ENCODE data around the gene CWC22. TPM values are rescaled to one million over a fixed set of nuclear protein-coding genes. Genes with fewer than 3 reads are reported as not detected.

The CWC22 gene
- total and polyA plus RNA-seq, 7 donors: 7.2 to 29.9 (median 20.5) TPM

- H3K27me3 ChIP-seq: no peaks in the 10 kb centered on the region
- H3K36me3 ChIP-seq: peaks cover under 1 to 48% (median 10%) of the 10 kb centered on the region in 4 donors
- WGBS, 2 donors: 73 to 75% methylated on average over 5 of the region's 5 CpGs
- DNase-seq: no peak
- intact Hi-C loops (cut with DNase I): no loop called here
- no peak overlapping the region for H3K27ac ChIP-seq
- H3K4me3 ChIP-seq: no peak overlapping the region
- no peaks in the 10 kb centered on the region for H3K9me3 ChIP-seq
- TF ChIP-seq POLR2AphosphoS5 (IDR thresholded peaks at IDR 0.05) (no peak), POLR2A (IDR thresholded peaks at IDR 0.05) (no peak), CTCF (IDR thresholded peaks at IDR 0.05) (no peak), EP300 (IDR thresholded peaks at IDR 0.05) (no peak)
- H3K4me1 ChIP-seq: no peaks in the 10 kb centered on the region
These were observed 16.3 kb downstream of the CWC22 start for GRCh38 chr2:179990676-179991317.

GRCh38 chr2:179987916-179988315 lies 19.2 kb downstream of the CWC22 start:
- peaks cover 12 to 72% (median 16%) of the 10 kb centered on the region in 4 donors for H3K36me3 ChIP-seq
- WGBS, 2 donors: 87 to 94% methylated on average over 1 of the region's 1 CpG

GRCh38 chr2:179985163-179985820 lies 21.8 kb downstream of the CWC22 start:
- no peak for TF ChIP-seq EP300 (IDR thresholded peaks at IDR 0.05)
- TF ChIP-seq POLR2AphosphoS5 (IDR thresholded peaks at IDR 0.05): no peak
- no peak for TF ChIP-seq POLR2A (IDR thresholded peaks at IDR 0.05)
- TF ChIP-seq CTCF (IDR thresholded peaks at IDR 0.05): no peak
- Histone ChIP-seq H3K9me3 (no peaks in the 10 kb centered on the region), H3K27ac (no peak overlapping the region), H3K27me3 (no peaks in the 10 kb centered on the region), H3K36me3 (peaks cover 12 to 77% (median 19%) of the 10 kb centered on the region in 4 donors), H3K4me3 (no peak overlapping the region), H3K4me1 (no peaks in the 10 kb centered on the region)
- WGBS, 2 donors: 86 to 94% methylated on average over 5 of the region's 5 CpGs
- intact Hi-C loops (cut with DNase I): no loop called here
- DNase-seq: no peak

More at GRCh38 chr2:179987916-179988315, 19.2 kb downstream of the CWC22 start:
- intact Hi-C loops (cut with DNase I): no loop called here
- no peak for DNase-seq
- Histone ChIP-seq H3K27me3 (no peaks in the 10 kb centered on the region), H3K4me1 (no peaks in the 10 kb centered on the region), H3K27ac (no peak overlapping the region), H3K9me3 (no peaks in the 10 kb centered on the region), H3K4me3 (no peak overlapping the region)
- TF ChIP-seq POLR2AphosphoS5 (IDR thresholded peaks at IDR 0.05) (no peak), EP300 (IDR thresholded peaks at IDR 0.05) (no peak), POLR2A (IDR thresholded peaks at IDR 0.05) (no peak), CTCF (IDR thresholded peaks at IDR 0.05) (no peak)

- TF ChIP-seq CTCF (IDR thresholded peaks at IDR 0.05) (no peak), POLR2A (IDR thresholded peaks at IDR 0.05) (no peak), EP300 (IDR thresholded peaks at IDR 0.05) (no peak), POLR2AphosphoS5 (IDR thresholded peaks at IDR 0.05) (no peak)
- Histone ChIP-seq H3K27me3 (no peaks in the 10 kb centered on the region), H3K4me1 (no peaks in the 10 kb centered on the region), H3K27ac (no peak overlapping the region), H3K36me3 (peaks cover 12 to 96% (median 19%) of the 10 kb centered on the region in 4 donors), H3K9me3 (no peaks in the 10 kb centered on the region), H3K4me3 (no peak overlapping the region)
- no peak for DNase-seq
- intact Hi-C loops (cut with DNase I): no loop called here
- 50 to 98% methylated on average over 1 of the region's 1 CpG for WGBS, 2 donors
These were observed 23.7 kb downstream of the CWC22 start for GRCh38 chr2:179983250-179983932.
